Glutamatergic neuron (in vitro differentiated cells): Measurements from ENCODE around the gene PPHLN1. TPM values are rescaled to one million over a fixed set of nuclear protein-coding genes. Genes with fewer than 3 reads are reported as not detected.

Experiments
- DNase-seq: peaks from one replicate; pipeline ENCODE4 v3.0.0; 2022
- H3K27ac Mint-ChIP-seq: one replicate; pipeline ENCODE4 v1.8.0; 2020; ENCODE audit warnings: mild to moderate bottlenecking, mixed read lengths, inconsistent platforms; ENCODE audit not compliant: unreplicated experiment
- H3K27me3 Mint-ChIP-seq: one replicate; pipeline ENCODE4 v1.8.0; 2020; ENCODE audit warnings: mild to moderate bottlenecking, moderate library complexity, mixed read lengths, inconsistent platforms; ENCODE audit not compliant: unreplicated experiment
- H3K36me3 Mint-ChIP-seq: one replicate; pipeline ENCODE4 v1.8.0; 2020; ENCODE audit warnings: mild to moderate bottlenecking, mixed read lengths, inconsistent platforms; ENCODE audit not compliant: unreplicated experiment
- H3K4me1 Mint-ChIP-seq: one replicate; pipeline ENCODE4 v1.8.0; 2020; ENCODE audit warnings: mild to moderate bottlenecking, low read depth, mixed read lengths, inconsistent platforms; ENCODE audit not compliant: unreplicated experiment
- H3K4me3 Mint-ChIP-seq: one replicate; pipeline ENCODE4 v1.8.0; 2020; ENCODE audit warnings: mild to moderate bottlenecking, mixed read lengths, inconsistent platforms; ENCODE audit not compliant: unreplicated experiment
- H3K9me3 Mint-ChIP-seq: one replicate; pipeline ENCODE4 v1.8.0; 2020; ENCODE audit warnings: mild to moderate bottlenecking, moderate library complexity, mixed read lengths, inconsistent platforms; ENCODE audit not compliant: unreplicated experiment
- CTCF ChIP-seq: fragments of 200-600 bp; sonication (generic); IDR thresholded peaks from one replicate; pipeline ENCODE4 v1.5.0; 2021; ENCODE audit not compliant: partially characterized antibody, unreplicated experiment
- total RNA-seq: library from RNA; stranded (reverse); fragmentation: NEBNext Ultra II Directional; extraction: Animal tissue kit (Norgen Biotek cat#: 25700); gene quantifications from one replicate; pipeline ENCODE4 v1.2.1, GENCODE V29; 2021; ENCODE audit not compliant: unreplicated experiment

PPHLN1 gene
- total RNA-seq, 1 donor from 2014 or later, result 64.4 TPM

- Mint-ChIP-seq H3K27ac (no peak overlapping the region), H3K27me3 (peaks cover 12% of the 10 kb centered on the region), H3K4me1 (peaks cover 2% of the 10 kb centered on the region), H3K9me3 (peaks cover 8% of the 10 kb centered on the region), H3K36me3 (no peaks in the 10 kb centered on the region), H3K4me3 (peak overlapping the region; percentile 90)
- peak; percentile 94 for TF ChIP-seq CTCF
- DNase-seq, result peak; percentile 94
Measured at GRCh38 chr12:42482748-42483520, 157.0 kb downstream of the PPHLN1 start.

GRCh38 chr12:42483521-42483790 is 157.5 kb downstream of the PPHLN1 start:
- Mint-ChIP-seq H3K4me3 (peak overlapping the region; percentile 94), H3K4me1 (peaks cover 2% of the 10 kb centered on the region), H3K27me3 (peaks cover 12% of the 10 kb centered on the region), H3K9me3 (peaks cover 8% of the 10 kb centered on the region), H3K36me3 (no peaks in the 10 kb centered on the region), H3K27ac (no peak overlapping the region)
- TF ChIP-seq CTCF, result no peak
- no peak for DNase-seq

- TF ChIP-seq CTCF, result no peak
- Mint-ChIP-seq H3K4me1 (peaks cover 2% of the 10 kb centered on the region), H3K36me3 (no peaks in the 10 kb centered on the region), H3K4me3 (no peak overlapping the region), H3K27me3 (peaks cover 12% of the 10 kb centered on the region), H3K27ac (no peak overlapping the region), H3K9me3 (peaks cover 8% of the 10 kb centered on the region)
- no peak for DNase-seq
Measured at GRCh38 chr12:42484996-42485395, 159.0 kb downstream of the PPHLN1 start.

- Mint-ChIP-seq H3K9me3 (peaks cover 7% of the 10 kb centered on the region), H3K36me3 (no peaks in the 10 kb centered on the region), H3K4me3 (no peak overlapping the region), H3K27ac (no peak overlapping the region), H3K27me3 (peaks cover 13% of the 10 kb centered on the region), H3K4me1 (peaks cover 2% of the 10 kb centered on the region)
- no peak for DNase-seq
- no peak for TF ChIP-seq CTCF
Measured at GRCh38 chr12:42485823-42486222, 159.9 kb downstream of the PPHLN1 start.

- H3K27me3 Mint-ChIP-seq, result peaks cover 13% of the 10 kb centered on the region
- no peak for DNase-seq
- peaks cover 5% of the 10 kb centered on the region for H3K9me3 Mint-ChIP-seq
- peaks cover 2% of the 10 kb centered on the region for H3K4me1 Mint-ChIP-seq
- TF ChIP-seq CTCF, result no peak
- no peak overlapping the region for H3K27ac Mint-ChIP-seq
- no peak overlapping the region for H3K4me3 Mint-ChIP-seq
- H3K36me3 Mint-ChIP-seq, result no peaks in the 10 kb centered on the region
Measured at GRCh38 chr12:42486407-42486806, 160.4 kb downstream of the PPHLN1 start.
